CD4-positive, alpha-beta T cell treated with Interleukin-4 for 1 hour (primary cell): Measurements from ENCODE around the gene ALAS1.
A peak's percentile ranks its signal among the peaks of the same experiment; 100 is the strongest.

Experiments
- DNase-seq, 2 donors: peaks; one replicate each; pipeline ENCODE4 v3.0.0-alpha.2; 2020 to 2022

ALAS1 gene

GRCh38 chr3:52200981-52201679, 3.2 kb downstream of the ALAS1 start:
- no peak for DNase-seq

- DNase-seq = no peak
Measured at GRCh38 chr3:52202384-52203077, 4.6 kb downstream of the ALAS1 start.

- DNase-seq = no peak
Measured at GRCh38 chr3:52203701-52204100, 5.7 kb downstream of the ALAS1 start.

GRCh38 chr3:52204337-52205073, 6.5 kb downstream of the ALAS1 start:
- DNase-seq = no peak

- DNase-seq = no peak
Measured at GRCh38 chr3:52205727-52206372, 7.9 kb downstream of the ALAS1 start.

- DNase-seq = no peak
Measured at GRCh38 chr3:52208556-52208955, 10.6 kb downstream of the ALAS1 start.

GRCh38 chr3:52210037-52210436, 12.1 kb downstream of the ALAS1 start:
- DNase-seq = no peak

- DNase-seq = peak in 1 of 2 donors; percentile 33
Measured at GRCh38 chr3:52210550-52211046, 12.6 kb downstream of the ALAS1 start.

GRCh38 chr3:52211268-52211891, 13.4 kb downstream of the ALAS1 start:
- DNase-seq = no peak

GRCh38 chr3:52213005-52213404, 15.0 kb downstream of the ALAS1 start:
- DNase-seq = no peak

GRCh38 chr3:52213901-52214300, 15.9 kb downstream of the ALAS1 start:
- DNase-seq = no peak

- no peak for DNase-seq
Measured at GRCh38 chr3:52215351-52215750, 17.4 kb downstream of the ALAS1 start.

- peak; percentile 35 to 58 for DNase-seq
Measured at GRCh38 chr3:52216585-52217408, 18.8 kb downstream of the ALAS1 start.

GRCh38 chr3:52217409-52217805, 19.4 kb downstream of the ALAS1 start:
- no peak for DNase-seq

- no peak for DNase-seq
Measured at GRCh38 chr3:52218026-52218425, 20.1 kb downstream of the ALAS1 start.

- peak; percentile 28 to 33 for DNase-seq
Measured at GRCh38 chr3:52218454-52218853, 20.5 kb downstream of the ALAS1 start.

- DNase-seq = no peak
Measured at GRCh38 chr3:52218937-52219650, 21.1 kb downstream of the ALAS1 start.

GRCh38 chr3:52220380-52221026, 22.5 kb downstream of the ALAS1 start:
- peak; percentile 83 to 86 for DNase-seq

GRCh38 chr3:52221141-52221562, 23.2 kb downstream of the ALAS1 start:
- DNase-seq = no peak

GRCh38 chr3:52221563-52222318, 23.8 kb downstream of the ALAS1 start:
- DNase-seq = peak; percentile 53 to 72
